Measurements from ENCODE around the gene SYTL3.
"Not testable (repeated sequence)": the region's sequence is repeated elsewhere in the genome, so short reads cannot be mapped to it uniquely, and the experiment has no call there.

The SYTL3 gene

DNA sequence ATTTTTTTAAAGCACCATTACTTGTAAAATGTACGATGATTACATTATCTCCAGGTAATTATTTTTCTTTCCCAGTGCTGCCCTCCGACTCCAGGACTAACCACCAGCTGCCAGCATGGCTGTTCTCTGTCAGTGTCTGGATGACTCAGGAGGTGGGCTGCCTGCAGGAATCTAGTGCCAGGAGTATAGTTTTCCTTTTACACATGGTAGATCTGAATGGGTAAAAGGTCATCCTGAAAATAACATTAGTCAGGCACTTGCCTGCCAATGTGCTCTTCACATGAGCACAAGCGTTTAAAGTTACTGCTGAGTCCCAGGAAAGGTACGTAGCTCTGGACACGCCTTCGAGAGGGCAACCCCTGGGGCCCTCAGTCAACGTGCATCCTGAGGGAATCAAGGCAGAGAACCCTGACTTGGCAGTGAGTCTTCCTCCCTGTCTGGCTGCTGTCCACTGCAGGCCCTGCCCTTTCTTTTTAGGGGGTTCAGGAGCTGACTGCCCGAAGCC is 7.7 kb upstream of the SYTL3 start:
- peak overlapping the region; percentile 80 for H3K27ac Mint-ChIP-seq
- peak overlapping the region; percentile 99 for H3K4me3 Mint-ChIP-seq
- peaks cover 53% of the 10 kb centered on the region for H3K4me1 Mint-ChIP-seq (ENCODE audit: low read depth)
- H3K36me3 Mint-ChIP-seq (ENCODE audit: low read depth) = peaks cover 43% of the 10 kb centered on the region
- no peaks in the 10 kb centered on the region for H3K9me3 Mint-ChIP-seq
- no peaks in the 10 kb centered on the region for H3K27me3 Mint-ChIP-seq (ENCODE audit: low read depth)
- no peak for DNase-seq (ENCODE audit: low spot score)

DNA sequence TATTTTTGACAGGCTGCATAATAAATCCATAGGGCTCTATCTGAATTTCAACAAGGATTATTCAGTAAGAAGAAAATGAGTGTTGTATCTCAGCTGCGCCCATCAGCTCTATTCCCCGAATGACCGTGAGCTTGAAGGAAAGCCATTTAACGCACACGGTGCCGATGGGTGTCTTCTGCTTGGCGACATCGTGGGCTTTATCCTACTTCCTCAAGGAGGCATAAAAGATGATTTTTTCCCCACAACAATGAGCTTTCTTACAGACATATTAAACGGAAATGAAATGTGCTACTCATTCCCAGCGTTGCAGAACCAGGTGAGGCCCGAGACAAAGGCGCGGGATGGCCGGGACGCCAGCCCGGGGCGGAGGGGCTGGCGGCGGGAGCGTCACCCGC is 6.0 kb upstream of the SYTL3 start:
- H3K4me3 Mint-ChIP-seq = peak overlapping the region; percentile 99
- H3K27ac Mint-ChIP-seq = peak overlapping the region; percentile 97
- H3K9me3 Mint-ChIP-seq = no peaks in the 10 kb centered on the region
- peaks cover 35% of the 10 kb centered on the region for H3K36me3 Mint-ChIP-seq (ENCODE audit: low read depth)
- no peak for DNase-seq (ENCODE audit: low spot score)
- peaks cover 60% of the 10 kb centered on the region for H3K4me1 Mint-ChIP-seq (ENCODE audit: low read depth)
- H3K27me3 Mint-ChIP-seq (ENCODE audit: low read depth) = no peaks in the 10 kb centered on the region

DNA sequence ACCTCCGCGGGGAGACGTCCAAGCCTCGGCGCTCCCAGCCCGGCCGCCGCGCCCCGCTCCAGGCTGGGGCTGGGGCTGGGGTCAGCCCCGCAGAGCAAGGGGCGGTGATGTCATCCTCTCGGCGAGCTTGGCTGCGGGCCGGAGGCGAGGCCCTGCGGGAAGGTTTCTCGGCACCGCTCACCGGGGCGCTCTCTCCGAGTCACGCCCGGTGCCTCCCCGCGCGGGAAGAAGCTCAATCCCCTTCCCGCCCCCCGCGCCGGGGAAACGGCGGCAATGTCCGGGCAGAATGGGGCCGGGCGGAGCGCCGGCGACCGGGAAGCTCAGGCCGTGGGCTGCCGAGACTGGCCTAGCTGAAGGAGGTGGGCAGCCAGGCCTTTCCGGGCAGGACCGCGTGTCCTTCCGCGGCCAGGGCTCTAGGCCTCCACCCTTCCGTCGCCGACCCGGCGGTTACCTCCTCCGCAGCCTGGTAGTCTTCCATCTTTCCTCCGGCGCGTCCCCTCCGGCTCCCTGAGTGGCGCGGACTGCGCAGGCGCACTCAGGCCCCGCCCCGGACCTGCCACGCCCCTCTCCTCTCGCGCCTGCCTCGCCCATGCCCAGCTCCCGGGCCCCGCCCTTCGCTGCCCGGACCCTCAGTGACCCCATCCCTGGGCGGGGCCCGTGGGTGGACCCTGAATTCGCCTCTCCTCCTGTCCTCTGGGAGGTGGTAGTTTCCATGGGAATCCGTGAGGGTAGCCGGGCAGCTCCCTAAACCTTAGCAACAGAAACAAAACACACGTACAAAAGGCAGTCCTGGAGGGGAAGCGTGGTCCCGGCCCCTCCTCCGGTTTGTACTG is 5.4 kb upstream of the SYTL3 start, which contains the start of gene DYNLT1:
DYNLT1 (minus strand) TSS at position 513 of the 833 bp plus-strand sequence; CDS start at position 478, 35 bp downstream.
- DNase-seq (ENCODE audit: low spot score) = peak; percentile 96
- peaks cover 62% of the 10 kb centered on the region for H3K4me1 Mint-ChIP-seq (ENCODE audit: low read depth)
- no peaks in the 10 kb centered on the region for H3K9me3 Mint-ChIP-seq
- H3K27ac Mint-ChIP-seq = peak within 1 kb of the TSS; percentile 97
- H3K4me3 Mint-ChIP-seq = peak within 1 kb of the TSS; percentile 99
- H3K36me3 Mint-ChIP-seq (ENCODE audit: low read depth) = peaks cover 32% of the 10 kb centered on the region
- no peaks in the 10 kb centered on the region for H3K27me3 Mint-ChIP-seq (ENCODE audit: low read depth)

DNA sequence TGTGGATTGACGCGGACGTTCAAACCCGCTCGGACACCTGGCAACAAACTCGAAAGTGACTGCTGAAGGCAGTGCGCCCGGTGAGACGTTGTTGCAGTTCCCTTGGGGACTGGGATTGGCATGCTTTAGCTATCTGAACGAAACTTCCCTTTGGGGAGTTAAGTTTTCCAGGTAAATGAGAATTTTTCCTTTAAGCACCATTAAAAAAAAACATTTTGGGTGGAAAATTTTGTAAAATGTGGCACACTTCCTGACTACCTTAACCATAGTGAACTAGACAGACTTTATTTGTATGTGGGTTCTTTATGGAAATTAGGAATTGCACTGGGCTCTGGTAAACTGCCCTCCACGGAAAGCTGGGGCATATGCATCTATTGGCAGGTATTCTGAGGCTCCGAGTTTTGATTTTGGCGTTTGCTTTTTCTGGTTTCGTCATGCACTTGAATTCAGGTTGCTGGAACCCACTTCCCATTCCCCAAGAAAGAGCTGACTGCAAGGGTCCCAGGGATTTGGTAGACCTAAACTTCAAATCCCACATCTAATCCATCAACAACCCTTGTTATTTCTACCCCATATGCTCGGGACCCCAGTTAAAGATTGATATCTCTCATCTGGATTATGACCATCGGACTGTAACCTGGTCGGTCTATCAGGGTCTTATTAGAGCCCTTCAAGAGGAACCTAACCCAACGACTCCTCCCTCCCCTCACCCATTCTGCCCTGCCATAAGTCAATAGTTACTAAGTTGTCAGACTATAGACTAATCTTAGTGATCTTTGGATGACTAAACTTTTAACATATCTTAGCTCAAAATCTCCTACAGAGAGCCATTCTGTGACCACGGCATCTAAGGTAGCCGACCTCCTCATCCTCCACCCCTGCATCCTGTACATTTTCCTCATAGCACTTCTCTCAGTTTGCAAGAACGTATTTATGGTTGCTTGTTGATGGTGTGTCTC is 4.5 kb upstream of the SYTL3 start:
- Mint-ChIP-seq H3K4me3 (peak overlapping the region; percentile 91), H3K36me3 (ENCODE audit: low read depth) (peaks cover 28% of the 10 kb centered on the region), H3K27ac (peak overlapping the region; percentile 90), H3K4me1 (ENCODE audit: low read depth) (peaks cover 62% of the 10 kb centered on the region), H3K27me3 (ENCODE audit: low read depth) (no peaks in the 10 kb centered on the region), H3K9me3 (no peaks in the 10 kb centered on the region)
- peak; percentile 69 for DNase-seq (ENCODE audit: low spot score)

DNA sequence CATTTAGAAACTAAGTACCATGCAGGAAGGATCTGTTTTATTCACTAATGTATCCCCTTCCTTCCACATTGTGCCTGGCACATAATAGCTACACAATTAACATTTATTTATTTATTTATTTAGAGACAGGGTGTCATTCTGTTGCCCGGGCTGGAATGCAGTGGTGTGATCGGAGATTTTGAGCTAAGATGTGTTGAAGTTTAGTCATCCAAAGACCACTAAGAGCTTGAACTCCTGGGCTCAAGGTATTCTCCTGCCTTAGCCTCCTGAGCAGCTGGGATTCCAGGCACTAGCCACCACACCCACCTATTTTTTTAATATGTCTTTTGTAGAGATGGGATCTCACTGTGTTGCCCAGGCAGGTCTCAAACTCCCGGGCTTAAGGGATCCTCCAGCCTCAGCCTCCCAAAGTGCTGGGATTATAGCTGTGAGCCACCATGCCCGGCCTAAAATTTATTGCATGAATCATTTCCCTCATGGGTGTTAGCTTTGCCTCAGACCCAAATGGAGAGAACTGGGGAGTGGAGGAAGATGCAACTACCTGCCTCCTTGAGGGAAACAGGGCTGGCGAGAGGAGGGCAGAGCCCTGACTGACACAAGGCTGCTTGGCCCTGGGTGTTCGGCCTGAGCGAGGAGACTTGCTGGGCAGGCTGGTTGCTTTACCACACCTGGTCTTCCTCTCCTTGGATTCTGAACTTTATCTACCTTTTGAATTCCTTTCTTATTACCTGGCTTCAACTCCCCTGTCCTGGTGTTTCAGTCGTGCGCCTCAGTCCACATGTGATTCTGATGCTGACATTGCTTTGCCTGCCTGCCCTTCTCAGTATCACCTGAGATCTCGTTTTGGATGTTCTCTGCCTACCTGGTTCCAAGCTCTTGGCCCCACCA is 3.6 kb upstream of the SYTL3 start:
- Mint-ChIP-seq H3K4me3 (peak overlapping the region; percentile 91), H3K27ac (peak overlapping the region; percentile 90), H3K27me3 (ENCODE audit: low read depth) (no peaks in the 10 kb centered on the region), H3K36me3 (ENCODE audit: low read depth) (peaks cover 26% of the 10 kb centered on the region), H3K4me1 (ENCODE audit: low read depth) (peaks cover 59% of the 10 kb centered on the region), H3K9me3 (no peaks in the 10 kb centered on the region)
- no peak for DNase-seq (ENCODE audit: low spot score)

DNA sequence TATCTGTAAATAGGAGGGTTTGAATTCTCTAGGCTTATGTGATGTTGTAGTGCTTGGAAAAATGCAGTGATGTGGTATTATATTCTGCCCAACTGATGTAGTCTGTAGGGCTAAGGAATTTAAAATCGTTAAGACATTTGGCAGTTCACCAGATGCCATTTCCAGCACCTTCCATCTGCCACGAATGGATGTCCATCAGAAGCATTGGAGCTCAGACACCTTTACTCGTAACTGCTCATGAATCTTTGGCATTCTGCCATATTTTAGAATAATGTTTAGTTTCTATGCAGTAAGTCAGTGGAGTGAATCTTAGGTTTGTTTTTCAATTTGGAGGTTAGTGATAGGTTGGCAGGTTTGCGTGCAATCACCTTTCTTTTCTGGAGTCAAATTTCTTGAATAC is 2.4 kb upstream of the SYTL3 start:
- Mint-ChIP-seq H3K36me3 (ENCODE audit: low read depth) (peaks cover 19% of the 10 kb centered on the region), H3K4me1 (ENCODE audit: low read depth) (peaks cover 55% of the 10 kb centered on the region), H3K9me3 (no peaks in the 10 kb centered on the region), H3K4me3 (no peak overlapping the region), H3K27ac (peak overlapping the region; percentile 36), H3K27me3 (ENCODE audit: low read depth) (no peaks in the 10 kb centered on the region)
- DNase-seq (ENCODE audit: low spot score) = no peak

DNA sequence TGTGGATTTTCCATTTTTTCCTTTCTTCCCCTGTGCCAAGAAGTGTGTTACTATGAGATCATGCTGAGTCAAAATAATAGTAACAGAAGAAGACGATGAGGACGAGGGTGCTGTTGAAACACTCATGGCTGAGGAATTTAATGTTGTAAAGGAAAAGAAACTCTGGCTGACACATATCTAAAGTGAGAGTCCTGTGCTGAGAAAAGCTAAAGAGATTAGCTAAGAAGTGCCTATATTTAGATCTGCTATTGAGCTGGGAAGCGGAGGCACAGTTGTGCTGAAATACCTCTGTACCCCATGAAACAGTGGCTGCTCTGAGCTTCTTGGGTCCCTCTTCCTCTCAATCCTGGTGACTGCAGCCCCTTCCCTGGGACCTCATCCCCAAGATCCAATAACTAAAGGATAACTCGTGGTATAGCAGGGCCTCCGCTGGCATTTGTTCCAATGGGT is 1.1 kb upstream of the SYTL3 start:
- no peaks in the 10 kb centered on the region for H3K27me3 Mint-ChIP-seq (ENCODE audit: low read depth)
- H3K27ac Mint-ChIP-seq = peak overlapping the region; percentile 97
- H3K36me3 Mint-ChIP-seq (ENCODE audit: low read depth) = peaks cover 24% of the 10 kb centered on the region
- H3K4me3 Mint-ChIP-seq = peak overlapping the region; percentile 85
- no peaks in the 10 kb centered on the region for H3K9me3 Mint-ChIP-seq
- DNase-seq (ENCODE audit: low spot score) = peak; percentile 50
- peaks cover 57% of the 10 kb centered on the region for H3K4me1 Mint-ChIP-seq (ENCODE audit: low read depth)

DNA sequence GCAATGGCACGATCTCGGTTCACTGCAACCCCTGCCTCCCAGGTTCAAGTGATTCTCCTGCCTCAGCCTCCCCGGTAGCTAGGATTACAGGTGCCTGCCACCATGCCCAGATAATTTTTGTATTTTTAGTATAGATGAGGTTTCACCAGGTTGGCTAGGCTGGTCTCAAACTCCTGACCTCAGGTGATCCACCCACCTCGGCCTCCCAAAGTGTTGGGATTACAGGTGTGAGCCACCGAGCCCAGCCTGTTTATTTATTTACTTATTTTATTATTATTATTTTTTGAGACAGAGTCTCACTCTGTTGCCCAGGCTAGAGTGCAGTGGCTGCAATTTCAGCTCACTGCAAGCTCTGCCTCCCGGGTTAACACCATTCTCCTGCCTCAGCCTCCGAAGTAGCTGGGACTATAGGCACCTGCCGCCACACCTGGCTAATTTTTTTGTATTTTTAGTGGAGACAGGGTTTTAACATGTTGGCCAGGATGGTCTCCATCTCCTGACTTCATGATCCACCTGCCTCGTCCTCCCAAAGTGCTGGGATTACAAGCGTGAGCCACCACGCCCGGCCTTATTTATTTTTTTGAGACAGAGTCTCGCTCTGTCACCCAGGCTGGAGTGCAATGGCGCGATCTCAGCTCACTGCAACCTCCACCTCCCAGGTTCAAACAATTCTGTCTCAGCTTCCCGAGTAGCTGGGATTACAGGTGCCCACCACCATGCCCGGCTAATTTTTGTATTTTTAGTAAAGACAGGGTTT is 2.3 kb downstream of the SYTL3 start:
- H3K36me3 Mint-ChIP-seq (ENCODE audit: low read depth) = peaks cover 48% of the 10 kb centered on the region
- H3K27ac Mint-ChIP-seq = peak overlapping the region; percentile 98
- H3K27me3 Mint-ChIP-seq (ENCODE audit: low read depth); DNase-seq (ENCODE audit: low spot score); H3K9me3 Mint-ChIP-seq: not testable (repeated sequence)
- H3K4me1 Mint-ChIP-seq (ENCODE audit: low read depth) = peaks cover 70% of the 10 kb centered on the region
- H3K4me3 Mint-ChIP-seq = peak overlapping the region; percentile 81

DNA sequence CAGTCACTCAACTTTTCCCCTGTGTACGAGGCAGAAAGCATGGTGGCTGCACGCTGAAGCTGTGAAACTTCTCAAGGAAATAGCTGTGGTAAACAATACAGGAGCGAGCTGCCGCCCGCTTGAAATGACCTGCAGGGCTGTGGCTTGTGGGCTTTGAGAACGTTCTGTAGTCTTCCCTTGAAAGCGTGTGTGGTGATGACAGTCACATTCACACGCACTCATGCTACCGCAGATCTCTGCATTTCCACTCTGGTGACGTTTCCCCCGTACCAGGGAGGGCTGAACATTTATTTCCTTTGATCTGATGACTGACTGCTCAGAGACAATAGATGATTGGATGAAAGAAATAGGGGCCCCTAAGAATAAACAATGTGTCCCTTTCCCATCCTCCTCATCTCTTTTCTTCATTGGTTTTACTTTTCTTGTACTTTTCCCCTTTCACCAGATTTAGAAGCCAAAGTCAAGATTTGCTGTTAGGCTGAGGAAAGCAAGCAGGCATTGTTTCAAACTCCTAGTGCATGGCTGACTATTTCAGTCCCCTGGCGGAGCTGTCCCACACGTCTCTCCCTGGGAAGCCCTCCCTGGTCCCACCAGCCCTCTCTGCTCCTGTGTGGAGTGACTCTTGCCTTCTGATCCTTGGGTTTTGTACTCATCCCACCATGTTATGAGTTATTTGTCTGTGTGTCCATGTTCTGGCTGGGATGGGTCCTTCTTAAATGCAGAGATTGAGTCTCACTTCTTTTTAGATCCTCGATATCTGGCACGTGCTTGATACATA is 3.9 kb downstream of the SYTL3 start:
- Mint-ChIP-seq H3K36me3 (ENCODE audit: low read depth) (peaks cover 48% of the 10 kb centered on the region), H3K27ac (peak overlapping the region; percentile 98), H3K9me3 (no peaks in the 10 kb centered on the region), H3K27me3 (ENCODE audit: low read depth) (no peaks in the 10 kb centered on the region), H3K4me1 (ENCODE audit: low read depth) (peaks cover 64% of the 10 kb centered on the region), H3K4me3 (peak overlapping the region; percentile 81)
- DNase-seq (ENCODE audit: low spot score) = peak; percentile 94

DNA sequence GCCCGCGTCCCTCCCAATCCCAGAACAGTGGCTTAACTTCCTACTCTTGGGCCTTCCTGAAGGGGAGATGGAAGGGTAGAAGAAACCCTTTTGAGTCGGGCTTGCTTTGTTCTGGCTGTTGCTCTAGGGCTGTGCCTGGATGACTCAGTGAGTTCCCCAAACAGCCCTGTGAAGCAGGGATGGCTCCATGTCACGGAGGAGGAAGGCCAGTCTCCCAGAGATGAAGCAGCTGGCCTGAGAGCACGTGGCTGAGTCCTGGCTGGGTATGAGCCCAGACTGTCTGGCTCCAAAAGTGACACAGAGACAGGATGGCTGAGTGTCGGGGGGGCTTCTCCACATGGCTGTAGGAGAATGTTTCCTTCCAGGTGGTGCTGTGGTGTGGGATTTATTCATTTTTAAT is 4.6 kb downstream of the SYTL3 start:
- no peaks in the 10 kb centered on the region for H3K9me3 Mint-ChIP-seq
- peaks cover 52% of the 10 kb centered on the region for H3K36me3 Mint-ChIP-seq (ENCODE audit: low read depth)
- no peak for DNase-seq (ENCODE audit: low spot score)

DNA sequence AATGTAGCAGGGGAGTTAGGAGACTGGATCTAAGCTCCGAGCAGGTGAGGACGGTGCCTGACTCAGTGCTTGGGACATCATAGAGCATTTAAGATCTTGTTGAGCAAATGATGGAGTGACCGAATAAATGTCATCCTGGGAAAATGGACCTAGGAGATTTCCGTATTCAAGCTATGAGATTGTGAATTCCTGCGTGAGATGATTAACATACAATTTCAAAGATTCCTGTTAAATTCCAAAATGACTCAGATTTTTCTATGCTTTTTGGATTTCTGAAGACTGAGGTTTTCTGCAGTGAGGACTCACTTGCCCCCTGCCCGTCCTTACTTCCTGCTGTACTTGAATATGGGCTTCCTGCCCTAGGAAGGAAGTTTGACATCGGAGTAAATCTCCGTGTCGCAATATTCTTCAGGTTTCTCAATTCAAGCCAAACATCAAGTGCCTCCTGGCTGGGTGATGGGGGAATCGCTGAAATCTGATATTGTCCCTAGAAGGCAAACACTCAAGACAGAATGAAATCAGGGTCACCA is 5.2 kb downstream of the SYTL3 start:
- H3K4me1 Mint-ChIP-seq (ENCODE audit: low read depth) = peaks cover 60% of the 10 kb centered on the region
- no peak for DNase-seq (ENCODE audit: low spot score)
- peak overlapping the region; percentile 98 for H3K27ac Mint-ChIP-seq
- peaks cover 50% of the 10 kb centered on the region for H3K36me3 Mint-ChIP-seq (ENCODE audit: low read depth)
- H3K27me3 Mint-ChIP-seq (ENCODE audit: low read depth) = no peaks in the 10 kb centered on the region
- H3K4me3 Mint-ChIP-seq = peak overlapping the region; percentile 81
- no peaks in the 10 kb centered on the region for H3K9me3 Mint-ChIP-seq

More for the DNA sequence above, 4.6 kb downstream of the SYTL3 start:
- Mint-ChIP-seq H3K4me3 (peak overlapping the region; percentile 81), H3K27me3 (ENCODE audit: low read depth) (no peaks in the 10 kb centered on the region), H3K4me1 (ENCODE audit: low read depth) (peaks cover 62% of the 10 kb centered on the region), H3K27ac (peak overlapping the region; percentile 98)

Measured in T-helper 2 cell treated with Interferon-gamma antibody and Interleukin-4, amounts not matched to agents 5 μg/mL and 100 μg/mL, for 36 hours (primary cell).